Posterior vena cava (tissue), 2 donors: ENCODE data around the gene SLC25A5. TPM values are rescaled to one million over a fixed set of nuclear protein-coding genes. Genes with fewer than 3 reads are reported as not detected.
"Not testable (repeated sequence)": the region's sequence is repeated elsewhere in the genome, so short reads cannot be mapped to it uniquely, and the experiment has no call there.

Experiments
- DNase-seq: peaks from one replicate; pipeline ENCODE4 v3.0.0-alpha.2; 2020; ENCODE audit warnings: low spot score
- intact Hi-C, 2 donors: fragments of 100-400 bp; cut with DNase I; formaldehyde crosslinking; loops; one replicate each; pipeline versions ENCODE4 v1.14.1 to v1.14.2; 2022 to 2023
- long read RNA-seq, 2 donors: library from polyadenylated mRNA; unstranded; transcript quantifications; one replicate each; pipeline ENCODE4 v2.0.0, GENCODE V29; 2020 to 2021
- total RNA-seq, 2 donors: library from RNA; stranded (reverse); fragmentation: NEBNext Ultra II Directional; extraction: Animal tissue kit (Norgen Biotek cat#: 25700); gene quantifications; one replicate each; pipeline ENCODE4 v1.2.1, GENCODE V29; 2021
- donor health status: DM: yes; HTN: yes; CAD: no.
- donor health status: DM: yes; HTN: yes; CAD: no.

SLC25A5 gene
- 100 to 1,000 TPM; 134 to 150 TPM for total RNA-seq
- long read RNA-seq, donor 1, transcript SLC25A5-201 (4 exons, 1,274 nt) = major isoform, 51 of 59 reads
- long read RNA-seq, donor 1, partial matches to known transcripts = 7 of 59 reads
- long read RNA-seq, donor 1, other reads (novel, unspliced or antisense) = 0 of 59 reads
- long read RNA-seq, donor 2, transcript SLC25A5-201 (4 exons, 1,274 nt) = major isoform, 412 of 428 reads
- long read RNA-seq, donor 2, partial matches to known transcripts = 9 of 428 reads
- long read RNA-seq, donor 2, other reads (novel, unspliced or antisense) = 5 of 428 reads

DNA sequence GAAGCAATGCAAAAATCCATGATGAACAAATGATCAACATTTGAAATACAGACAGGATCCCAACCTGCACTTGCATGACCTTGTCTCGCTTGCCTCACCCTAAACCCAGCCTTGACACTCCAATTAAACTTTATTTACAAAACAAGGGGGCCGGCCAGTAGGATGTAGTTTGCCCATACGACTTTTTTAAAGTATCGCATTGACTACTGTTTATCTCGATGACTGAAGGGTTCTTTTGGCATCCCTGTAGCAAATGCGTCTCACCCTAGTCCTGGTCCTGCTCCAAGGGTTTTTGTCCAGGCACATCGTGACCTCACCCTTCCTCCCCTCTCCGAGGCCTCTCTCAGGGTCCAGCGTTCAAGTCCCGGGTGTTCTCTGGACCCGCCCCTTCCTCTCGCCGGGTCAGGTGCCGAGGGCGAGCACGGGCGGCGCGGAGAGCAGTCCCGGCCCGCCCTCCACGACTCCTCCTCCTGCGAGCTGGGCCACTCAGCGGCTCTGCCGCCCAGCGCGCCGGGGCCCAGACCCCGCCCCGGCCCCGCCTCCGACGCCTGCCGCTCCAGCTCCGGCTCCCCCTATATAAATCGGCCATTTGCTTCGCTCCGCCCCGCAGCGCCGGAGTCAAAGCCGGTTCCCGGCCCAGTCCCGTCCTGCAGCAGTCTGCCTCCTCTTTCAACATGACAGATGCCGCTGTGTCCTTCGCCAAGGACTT is at the start of gene SLC25A5:
Gene SLC25A5 (plus strand): TSS at position 603 of the 709 bp plus-strand sequence. CDS start 72 bp downstream, at position 675.
- peak; percentile 93 for DNase-seq
- intact Hi-C loops = no loop called here

DNA sequence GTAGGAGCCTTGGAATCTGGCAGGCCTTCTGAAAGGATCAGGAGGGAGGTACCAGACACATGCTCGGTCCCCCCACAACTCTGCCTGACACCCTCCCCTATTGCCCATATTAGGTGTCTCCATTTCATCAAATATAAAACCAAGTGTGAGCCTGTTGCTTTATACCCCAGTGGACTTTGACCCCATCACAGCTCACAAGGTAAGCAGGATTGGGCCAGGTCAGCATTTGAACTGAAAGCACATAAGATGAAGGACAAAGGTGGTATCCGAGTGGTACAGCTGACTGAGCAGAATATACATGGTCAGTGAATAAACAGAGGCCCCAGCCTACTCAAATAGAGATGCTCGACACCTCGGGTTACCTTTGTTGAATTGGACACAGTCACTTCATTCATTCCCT is 49.1 kb upstream of the SLC25A5 start:
- intact Hi-C loops = no loop called here

DNA sequence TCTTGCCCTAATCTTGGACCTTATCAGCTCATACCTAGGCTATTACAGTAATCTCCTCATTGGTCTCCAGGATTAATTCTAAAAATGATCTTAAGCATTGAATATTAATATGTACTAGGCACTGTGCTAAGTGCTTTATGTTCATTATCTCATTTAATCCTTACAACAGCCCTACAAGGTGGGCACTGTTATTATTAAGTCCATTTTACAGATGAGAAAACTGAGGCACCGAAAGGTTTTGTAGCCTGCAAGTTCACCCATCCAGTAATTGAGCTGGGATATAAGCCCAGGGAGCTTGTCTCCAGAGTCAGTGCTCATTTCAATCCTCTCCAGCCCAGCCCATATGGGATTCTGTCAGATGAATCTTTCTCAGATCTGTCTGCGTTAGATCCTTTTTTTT is 48.3 kb upstream of the SLC25A5 start:
- DNase-seq = no peak
- intact Hi-C loops = no loop called here

More for the DNA sequence above, 49.1 kb upstream of the SLC25A5 start:
- no peak for DNase-seq

DNA sequence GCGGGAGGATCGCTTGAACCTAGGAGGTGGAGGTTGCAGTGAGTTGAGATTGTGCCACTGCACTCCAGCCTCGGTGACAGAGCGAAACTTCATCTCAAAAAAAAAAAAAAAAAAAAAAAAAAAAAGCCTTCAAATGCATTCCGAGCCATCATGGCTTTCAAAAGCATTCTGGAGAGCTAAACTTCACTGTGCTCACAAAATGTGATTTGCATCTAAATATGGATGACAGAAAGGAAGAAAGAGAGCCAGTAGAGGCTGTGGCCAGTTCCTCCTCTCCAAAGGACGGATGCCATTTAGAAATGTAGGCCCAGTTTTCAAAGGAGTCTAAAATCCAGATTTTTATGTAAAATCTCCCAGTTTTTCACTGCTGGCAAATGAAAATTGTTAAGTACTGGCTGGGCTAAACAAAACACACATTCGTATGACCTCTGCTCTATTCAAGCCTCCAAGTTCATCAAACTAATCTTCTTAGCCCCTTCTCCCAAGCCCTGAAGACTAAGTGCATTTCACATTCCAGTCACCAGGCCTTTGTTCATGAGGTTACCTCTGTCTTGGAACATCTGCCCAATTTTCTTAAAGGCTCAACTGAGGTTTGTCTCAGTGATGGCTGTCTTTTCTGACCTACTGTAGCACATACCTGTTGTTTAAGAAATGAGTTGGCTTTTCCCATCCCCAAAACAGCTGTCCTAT is 47.1 kb upstream of the SLC25A5 start:
- DNase-seq = no peak
- intact Hi-C loops = no loop called here

DNA sequence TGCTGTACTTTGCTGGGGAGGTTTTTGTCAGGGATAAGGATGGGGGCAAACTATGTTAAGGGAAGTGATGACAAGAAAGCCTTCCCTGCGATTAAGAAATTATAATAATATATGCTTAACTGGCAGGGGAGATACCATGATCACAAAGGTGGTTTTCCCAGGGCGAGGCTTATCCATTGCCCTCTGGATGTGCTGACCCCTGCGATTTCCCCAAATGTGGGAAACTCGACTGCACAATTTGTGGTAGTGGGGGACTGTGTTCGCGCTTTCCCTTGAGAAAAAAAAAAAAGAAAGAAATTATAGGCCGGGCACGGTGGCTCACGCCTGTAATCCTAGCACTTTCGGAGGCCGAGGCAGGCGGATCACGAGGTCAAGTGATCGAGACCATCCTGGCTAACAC is 44.6 kb upstream of the SLC25A5 start:
- no peak for DNase-seq
- intact Hi-C loops = no loop called here

DNA sequence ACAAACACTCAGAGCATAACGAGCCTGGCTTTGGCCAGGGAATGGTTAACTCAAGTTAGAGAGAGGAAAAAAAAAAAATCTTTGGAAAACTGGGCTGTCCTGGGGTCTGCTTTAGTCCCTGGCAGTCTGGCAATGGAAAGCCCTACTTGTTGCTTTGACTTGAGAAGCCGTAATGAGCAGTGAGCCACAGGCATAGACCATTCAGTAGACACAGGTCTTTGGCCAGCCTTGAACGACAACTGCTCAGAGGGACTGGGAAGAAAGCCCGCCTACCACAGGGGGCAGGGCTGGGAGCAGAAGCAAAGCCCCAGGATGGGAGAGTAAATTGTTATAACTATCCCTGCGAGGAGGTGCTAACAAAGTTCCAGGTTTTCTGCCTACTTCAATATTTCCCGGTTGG is 43.2 kb upstream of the SLC25A5 start:
- DNase-seq = no peak
- intact Hi-C loops = no loop called here

DNA sequence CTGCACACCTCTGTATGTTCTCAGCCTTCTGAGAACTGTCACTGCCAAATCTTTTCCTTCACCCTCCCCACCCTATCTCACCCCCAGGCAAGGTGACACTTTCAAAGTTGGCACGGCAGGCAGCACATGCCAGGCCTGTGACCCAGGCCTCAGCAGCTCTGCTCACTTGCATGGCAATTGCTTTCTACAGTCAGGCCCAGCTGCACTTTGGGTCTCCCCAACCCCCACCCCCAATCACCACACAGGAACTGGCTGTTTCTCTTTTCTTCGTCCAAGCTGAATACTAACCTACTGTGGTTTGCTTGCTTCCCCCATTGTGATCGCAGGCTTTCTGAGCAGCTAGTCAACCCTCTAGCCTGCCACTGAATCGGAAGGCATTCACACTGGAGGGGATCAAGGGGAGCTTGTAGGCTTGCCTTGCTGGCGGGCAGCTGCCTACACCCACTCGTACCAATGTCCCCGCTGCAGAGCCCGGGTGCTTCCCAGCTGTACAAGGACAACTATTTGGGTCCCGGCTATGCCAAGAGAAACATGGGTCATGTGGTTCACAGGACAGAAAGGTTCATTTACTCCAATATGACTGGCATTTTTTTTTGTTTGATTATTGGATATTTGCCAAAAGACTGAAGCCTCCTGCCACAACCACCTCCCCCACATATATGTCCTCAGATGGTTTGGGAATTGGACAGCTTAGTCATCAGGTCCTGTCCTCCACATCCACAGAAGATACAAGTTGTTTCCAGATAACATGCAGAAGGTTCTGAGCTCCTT is 41.0 kb upstream of the SLC25A5 start:
- no peak for DNase-seq
- intact Hi-C loops = no loop called here

DNA sequence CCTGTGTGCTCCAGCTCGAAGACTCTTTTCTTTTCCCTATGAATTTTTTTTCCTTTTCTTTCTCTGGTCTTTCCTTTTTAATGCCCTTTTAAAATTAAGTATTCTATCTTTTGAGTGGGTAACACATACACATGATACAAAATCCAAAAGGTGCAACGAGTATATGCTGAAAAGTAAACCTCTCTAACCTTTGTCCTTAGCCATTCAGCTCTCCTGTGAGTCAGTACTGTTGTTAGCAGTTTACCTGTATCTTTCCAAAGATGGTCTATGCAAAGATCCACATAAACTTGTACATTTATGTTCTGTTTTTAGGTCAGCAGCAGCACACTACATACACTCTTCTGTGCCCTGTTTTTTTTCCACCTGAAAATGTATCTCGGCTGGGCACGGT is 40.5 kb upstream of the SLC25A5 start:
- DNase-seq = no peak
- intact Hi-C loops = no loop called here

DNA sequence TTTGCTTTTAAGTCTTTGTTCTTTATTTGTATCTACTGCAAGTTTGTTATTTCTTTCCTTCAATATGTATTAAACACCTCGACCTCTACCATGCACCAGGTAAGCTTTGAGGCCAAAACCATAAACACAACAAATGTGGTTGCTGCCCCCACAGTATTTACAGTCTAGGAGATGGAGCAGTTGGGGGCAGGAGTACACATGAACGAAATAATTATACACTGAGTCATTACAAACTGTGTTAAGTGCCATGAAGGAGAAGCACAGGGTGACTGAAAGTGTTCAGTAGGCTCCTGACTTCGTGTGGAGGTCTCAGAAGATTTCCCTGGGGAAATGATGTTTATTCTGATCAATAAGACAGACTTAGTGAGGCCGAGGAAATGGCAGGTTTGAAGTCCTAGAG is 38.8 kb upstream of the SLC25A5 start:
- intact Hi-C loops = no loop called here
- no peak for DNase-seq

DNA sequence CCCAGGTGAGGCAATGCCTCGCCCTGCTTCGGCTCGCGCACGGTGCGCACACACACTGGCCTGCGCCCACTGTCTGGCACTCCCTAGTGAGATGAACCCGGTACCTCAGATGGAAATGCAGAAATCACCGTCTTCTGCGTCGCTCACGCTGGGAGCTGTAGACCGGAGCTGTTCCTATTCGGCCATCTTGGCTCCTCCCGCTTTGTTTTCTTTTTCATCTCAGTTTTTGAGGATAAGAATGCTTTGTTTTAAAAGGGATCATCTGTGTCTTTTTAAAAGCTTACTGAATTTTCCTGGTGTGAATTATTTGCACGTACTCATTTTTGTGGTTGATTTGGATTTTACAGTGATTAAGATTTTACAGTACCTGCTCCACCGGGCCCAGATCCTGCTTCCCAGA is 26.9 kb upstream of the SLC25A5 start:
- intact Hi-C loops, DNase-seq: not testable (repeated sequence)

DNA sequence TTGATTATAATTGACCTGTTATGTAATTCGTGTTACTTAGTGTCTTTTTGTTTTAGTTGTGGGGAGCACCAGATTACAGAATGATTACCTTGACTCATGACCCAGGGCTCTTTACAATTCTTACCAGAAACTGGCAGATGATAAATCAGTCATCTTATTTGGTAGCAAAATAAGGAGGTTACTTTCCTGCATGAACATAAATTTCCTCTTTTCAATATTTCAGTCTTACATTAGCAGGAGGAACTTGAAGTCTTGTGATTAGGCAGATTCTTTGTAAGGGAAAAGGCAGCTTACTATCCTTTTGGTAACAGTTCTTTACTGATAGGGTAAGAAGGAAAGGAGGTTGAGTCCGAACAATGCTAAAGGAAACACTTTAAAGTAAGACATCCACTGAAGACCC is 26.0 kb upstream of the SLC25A5 start:
- intact Hi-C loops = no loop called here
- no peak for DNase-seq

DNA sequence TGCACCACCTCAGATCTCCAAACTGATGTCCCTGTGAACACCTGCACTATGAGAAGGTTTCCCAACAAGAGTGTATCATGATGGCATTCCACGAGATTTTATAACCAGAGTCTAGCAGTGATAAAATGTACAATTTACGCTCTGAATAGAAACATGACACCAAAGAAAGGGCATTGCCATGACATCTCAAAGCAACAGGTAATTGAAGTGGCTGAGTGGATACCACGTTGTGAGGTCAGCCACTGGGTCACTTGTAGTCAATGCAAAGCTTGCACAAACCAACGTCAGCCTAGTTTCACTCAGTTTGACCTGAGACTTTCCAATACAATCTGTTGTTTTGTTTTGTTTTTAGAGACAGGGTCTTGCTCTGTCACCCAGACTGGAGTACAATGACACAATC is 15.0 kb upstream of the SLC25A5 start:
- DNase-seq = no peak
- intact Hi-C loops = no loop called here

DNA sequence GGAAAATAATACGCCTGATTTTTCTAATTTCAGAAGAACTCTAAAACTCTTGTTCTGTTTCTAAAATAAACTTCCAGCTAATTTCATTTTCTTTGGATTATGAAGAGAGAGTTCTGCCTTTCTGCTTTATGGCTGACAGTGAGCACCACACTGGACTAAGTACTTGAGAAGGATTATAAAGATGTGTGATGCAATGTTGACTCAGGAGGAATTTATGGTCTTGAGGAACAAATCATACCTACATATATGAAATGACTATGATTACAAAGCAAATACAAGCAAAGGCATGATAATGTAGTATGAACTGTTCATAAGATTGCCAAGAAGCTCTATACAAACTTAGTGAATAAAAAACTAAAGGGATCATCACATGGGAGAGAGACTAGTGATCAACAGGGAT is 13.0 kb upstream of the SLC25A5 start:
- intact Hi-C loops = no loop called here

DNA sequence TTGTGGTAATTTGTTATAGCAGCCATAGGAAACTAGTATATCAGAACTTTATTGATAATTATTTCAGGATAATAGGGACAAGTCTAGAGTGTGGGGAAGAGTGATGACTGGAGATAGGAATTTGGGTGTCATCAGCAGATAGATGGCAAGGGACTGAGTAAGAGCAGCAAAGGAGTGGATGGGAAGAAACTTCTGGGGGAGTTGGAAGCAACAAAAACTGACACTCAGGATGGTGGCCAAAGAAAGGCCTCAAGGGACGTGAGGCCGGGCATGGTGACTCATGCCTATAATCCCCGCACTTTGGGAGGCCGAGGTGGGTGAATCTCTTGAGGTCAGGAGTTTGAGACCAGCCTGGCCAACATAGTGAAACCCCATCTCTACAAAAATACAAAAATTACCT is 9.1 kb upstream of the SLC25A5 start:
- intact Hi-C loops = no loop called here
- no peak for DNase-seq

More for the DNA sequence above, 13.0 kb upstream of the SLC25A5 start:
- no peak for DNase-seq

DNA sequence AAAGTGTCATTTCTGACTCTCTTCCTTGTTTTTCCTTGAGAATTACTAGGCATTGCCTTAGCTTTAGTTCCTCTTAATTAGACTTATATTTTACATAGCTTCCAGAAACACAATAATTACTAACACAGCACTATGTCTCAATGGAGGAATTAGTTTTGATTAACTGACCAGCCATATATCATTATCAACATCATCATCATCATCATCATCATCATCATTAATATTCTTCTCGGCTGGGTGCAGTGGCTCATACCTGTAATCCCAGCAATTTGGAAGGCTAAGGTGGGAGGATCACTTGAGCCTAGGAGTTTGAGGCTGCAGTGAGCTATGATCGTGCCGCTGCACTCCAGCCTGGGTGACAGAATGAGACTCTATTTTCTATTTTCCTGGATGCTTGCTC is 2.7 kb upstream of the SLC25A5 start:
- no peak for DNase-seq
- intact Hi-C loops = no loop called here

DNA sequence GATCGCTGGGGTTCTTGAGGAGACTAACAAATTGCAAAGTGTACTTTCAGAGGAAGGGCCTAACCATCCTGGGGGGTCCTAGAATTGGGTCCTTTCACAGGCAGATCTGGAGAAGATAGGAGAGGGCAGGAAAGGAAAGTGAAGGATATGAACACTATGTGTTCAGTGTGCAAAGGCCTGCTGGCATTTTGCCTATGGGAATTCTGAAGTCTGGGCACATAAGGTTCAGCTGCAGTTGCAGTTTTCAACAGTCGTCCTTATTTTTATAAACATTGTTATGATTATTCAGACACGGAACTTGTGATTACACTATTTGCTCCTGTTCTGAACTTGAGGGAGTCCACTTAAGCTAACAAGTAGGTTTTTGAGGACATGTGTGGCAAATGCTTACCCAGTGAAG is 1.3 kb upstream of the SLC25A5 start:
- no peak for DNase-seq
- intact Hi-C loops = no loop called here

DNA sequence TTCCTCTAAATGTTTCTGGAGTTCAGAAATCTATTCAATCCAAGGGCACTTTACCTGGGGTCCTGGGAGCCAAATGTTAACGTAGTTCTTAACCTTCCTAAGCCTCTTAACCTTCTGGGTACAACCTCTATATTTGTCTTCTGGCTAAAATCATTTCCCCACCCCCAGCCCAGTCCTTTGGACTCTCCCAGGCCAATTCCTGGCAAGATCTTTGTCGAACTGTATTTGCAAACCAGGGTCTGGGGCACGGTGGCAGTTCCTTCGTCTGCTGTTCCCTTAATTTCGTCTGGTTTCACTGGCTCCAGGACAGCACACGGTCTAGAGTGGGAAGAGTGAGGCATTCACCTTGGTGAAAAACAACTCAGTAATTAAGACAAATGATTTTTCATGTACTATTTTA is 811 bp upstream of the SLC25A5 start:
- intact Hi-C loops = no loop called here

DNA sequence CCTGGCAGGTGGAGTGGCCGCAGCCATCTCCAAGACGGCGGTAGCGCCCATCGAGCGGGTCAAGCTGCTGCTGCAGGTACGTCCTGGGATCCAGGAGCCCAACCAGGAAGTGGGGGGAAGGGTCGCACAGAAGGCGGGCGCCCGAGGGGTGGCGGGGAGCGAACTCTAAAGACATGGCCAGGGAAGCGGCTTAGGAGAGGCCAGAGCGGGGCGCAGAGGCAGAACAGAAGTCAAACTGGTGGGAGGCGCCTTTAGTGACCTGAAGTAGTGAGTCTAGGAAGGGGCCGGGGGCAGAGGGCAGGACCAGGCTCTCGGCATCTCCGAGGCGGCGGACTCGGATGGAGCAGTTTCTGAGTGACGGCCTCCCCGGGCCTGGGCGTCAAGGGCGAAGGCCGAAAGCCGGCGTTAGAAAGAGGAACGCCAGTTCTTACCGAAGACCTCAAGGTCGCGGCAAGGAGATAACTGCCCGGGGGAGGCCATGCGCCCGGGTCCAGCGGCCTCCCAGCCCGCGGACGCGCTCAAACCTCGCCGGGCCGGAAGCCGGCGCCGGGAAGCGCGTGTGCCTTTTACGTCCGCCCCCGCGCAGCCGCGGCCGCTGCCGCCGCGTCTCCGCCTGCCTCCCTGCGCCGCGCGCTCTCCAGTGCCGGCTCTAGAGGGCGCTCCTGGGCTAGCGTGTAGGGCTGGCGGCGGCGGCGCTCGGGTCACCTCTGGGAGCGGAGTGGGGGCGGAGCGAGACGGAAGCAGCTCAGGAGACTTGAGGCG is 488 bp downstream of the SLC25A5 start:
- intact Hi-C loops = no loop called here
- peak; percentile 96 for DNase-seq

More for the DNA sequence above, 811 bp upstream of the SLC25A5 start:
- no peak for DNase-seq

DNA sequence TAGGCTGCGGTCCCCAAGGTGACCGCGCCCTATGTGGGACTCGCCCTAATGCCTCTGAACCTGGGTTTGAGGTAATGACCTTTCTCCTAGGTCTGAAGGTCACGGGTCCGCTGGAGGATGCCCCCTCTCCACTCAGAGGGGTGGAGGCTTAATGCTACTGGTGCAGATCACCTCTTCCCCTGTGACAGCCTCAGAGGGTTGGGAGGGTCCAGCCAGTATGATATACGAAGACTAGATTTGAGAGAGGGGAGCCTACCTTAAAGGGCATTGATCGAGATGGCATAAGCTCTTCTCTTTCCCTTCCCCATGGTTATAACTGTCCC is 1.0 kb downstream of the SLC25A5 start:
- intact Hi-C loops = no loop called here
- no peak for DNase-seq
